Gastrocnemius medialis (tissue), 4 donors: ENCODE data around the gene EEFSEC.

ENCODE experiments used
- POLR2A ChIP-seq, 2 donors: fragments of 450-650 bp; IDR thresholded peaks; one replicate each; pipeline ENCODE4 v1.6.1; 2017; ENCODE audit warnings: antibody characterized with exemption in 2 of 2, mild to moderate bottlenecking in 2 of 2, moderate library complexity in 2 of 2
- TF ChIP-seq, protein P1 (sequence below), 5 experiments: fragments of 450-650 bp in 3 of 5; fragments of 200-600 bp in 2 of 5; sonication (generic) in 2 of 5; IDR thresholded peaks in 4 of 5; conservative IDR thresholded peaks in 1 of 5; 1 replicate in 4 of 5; 2 replicates in 1 of 5; pipeline ENCODE4 v1.5.1; 2016 to 2019; ENCODE audit warnings: antibody characterized with exemption in 5 of 5, mild to moderate bottlenecking in 3 of 5, moderate library complexity in 3 of 5

DNA sequence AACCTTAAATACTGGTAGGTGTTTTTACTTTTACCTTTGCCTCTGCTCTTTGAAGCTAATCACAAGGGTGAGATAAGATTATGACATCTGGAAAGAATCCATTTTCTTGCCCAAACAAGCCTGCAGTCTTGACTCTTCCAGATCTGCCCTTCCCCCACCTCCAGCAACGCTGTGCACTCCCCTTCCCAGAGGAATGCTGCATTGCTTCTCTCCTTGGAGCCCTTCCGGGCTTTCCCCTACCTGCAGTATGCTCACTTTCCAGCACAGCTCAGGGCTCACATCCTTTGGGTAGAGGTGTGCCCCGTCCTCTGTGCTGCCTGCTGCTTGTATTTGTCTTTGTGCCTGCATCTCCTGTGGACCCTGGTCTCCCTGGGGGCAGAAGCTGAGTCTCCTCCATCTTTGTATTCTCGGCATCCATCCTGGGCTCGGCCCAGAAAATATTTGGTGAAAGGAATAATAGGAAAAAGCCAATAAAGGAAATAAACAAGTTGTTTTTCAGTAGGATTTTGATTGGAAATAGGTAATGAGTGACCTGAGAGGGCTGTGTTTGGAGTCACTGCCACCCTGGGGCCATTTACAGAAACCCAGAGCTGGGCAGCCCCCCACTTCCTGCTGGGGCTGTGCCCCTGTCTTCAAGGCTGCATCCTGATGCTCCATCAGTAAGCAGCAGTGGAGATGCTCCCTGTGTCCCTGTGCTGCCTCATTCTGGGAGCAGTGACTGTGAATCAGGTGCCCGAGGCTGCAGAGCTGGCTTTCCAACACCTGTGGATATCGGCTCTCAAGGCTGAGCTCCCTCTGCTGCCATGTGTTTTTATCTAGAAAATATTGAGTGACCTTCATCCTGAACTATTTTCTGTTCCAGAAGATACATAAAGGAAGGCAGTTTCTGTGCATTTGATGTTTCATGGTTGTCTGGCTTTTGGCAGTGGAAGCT is 117.5 kb downstream of the EEFSEC start:
- TF ChIP-seq, protein P1, sequence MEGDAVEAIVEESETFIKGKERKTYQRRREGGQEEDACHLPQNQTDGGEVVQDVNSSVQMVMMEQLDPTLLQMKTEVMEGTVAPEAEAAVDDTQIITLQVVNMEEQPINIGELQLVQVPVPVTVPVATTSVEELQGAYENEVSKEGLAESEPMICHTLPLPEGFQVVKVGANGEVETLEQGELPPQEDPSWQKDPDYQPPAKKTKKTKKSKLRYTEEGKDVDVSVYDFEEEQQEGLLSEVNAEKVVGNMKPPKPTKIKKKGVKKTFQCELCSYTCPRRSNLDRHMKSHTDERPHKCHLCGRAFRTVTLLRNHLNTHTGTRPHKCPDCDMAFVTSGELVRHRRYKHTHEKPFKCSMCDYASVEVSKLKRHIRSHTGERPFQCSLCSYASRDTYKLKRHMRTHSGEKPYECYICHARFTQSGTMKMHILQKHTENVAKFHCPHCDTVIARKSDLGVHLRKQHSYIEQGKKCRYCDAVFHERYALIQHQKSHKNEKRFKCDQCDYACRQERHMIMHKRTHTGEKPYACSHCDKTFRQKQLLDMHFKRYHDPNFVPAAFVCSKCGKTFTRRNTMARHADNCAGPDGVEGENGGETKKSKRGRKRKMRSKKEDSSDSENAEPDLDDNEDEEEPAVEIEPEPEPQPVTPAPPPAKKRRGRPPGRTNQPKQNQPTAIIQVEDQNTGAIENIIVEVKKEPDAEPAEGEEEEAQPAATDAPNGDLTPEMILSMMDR (IDR thresholded peaks at IDR 0.05 in 4 of 5, conservative IDR thresholded peaks at IDR 0.05 in 1 of 5): no peak
- TF ChIP-seq POLR2A (IDR thresholded peaks at IDR 0.05): no peak
